Naive thymus-derived CD4-positive, alpha-beta T cell (primary cell): ENCODE results near the gene GSTT2. TPM values are rescaled to one million over a fixed set of nuclear protein-coding genes. Genes with fewer than 3 reads are reported as not detected.

ENCODE experiments used
- ATAC-seq: fragments of 150-1000 bp; cut with Tn5 transposase; 2 replicates; pipeline ENCODE4 v1.10.0; 2021; ENCODE audit warnings: mild to moderate bottlenecking, moderate library complexity
- CTCF ChIA-PET: fragments of 350-600 bp; sonication (Branson Sonifier 250); formaldehyde crosslinking; loops from one replicate; lab custom pipeline; 2021; ENCODE audit warnings: antibody characterized with exemption; lab: Charles Lee
- POLR2A ChIA-PET: fragments of 350-600 bp; sonication (Branson Sonifier 250); formaldehyde crosslinking; loops from one replicate; lab custom pipeline; 2021; ENCODE audit warnings: antibody characterized with exemption, inconsistent platforms; lab: Charles Lee
- DNase-seq, 9 donors: peaks; one replicate each; pipeline versions ENCODE4 v3.0.0 to v3.0.0-alpha.2; 2020 to 2022; ENCODE audit warnings: mixed read lengths in 1 of 9
- H3K27ac ChIP-seq: one replicate; pipeline ENCODE4 v1.7.0; 2013; ENCODE audit warnings: mild to moderate bottlenecking, low read depth, low read length, moderate library complexity
- H3K27me3 ChIP-seq, 2 donors: one replicate each; pipeline ENCODE4 v1.7.0; 2013; ENCODE audit warnings: low read length in 2 of 2, mild to moderate bottlenecking in 2 of 2, moderate library complexity in 2 of 2; ENCODE audit not compliant: control insufficient read depth in 2 of 2, insufficient read depth in 2 of 2
- H3K36me3 ChIP-seq, 3 experiments: 1 replicate in 2 of 3; 2 replicates in 1 of 3; pipeline ENCODE4 v1.7.0; 2013; ENCODE audit warnings: low read length in 3 of 3, mild to moderate bottlenecking in 3 of 3, moderate library complexity in 1 of 3; ENCODE audit not compliant: insufficient read depth in 3 of 3, control insufficient read depth in 2 of 3
- H3K4me1 ChIP-seq, 2 donors: one replicate each; pipeline ENCODE4 v1.7.0; 2013; ENCODE audit warnings: low read length in 2 of 2, mild to moderate bottlenecking in 2 of 2, moderate library complexity in 1 of 2; ENCODE audit not compliant: control insufficient read depth in 2 of 2, insufficient read depth in 2 of 2
- H3K4me3 ChIP-seq: 2 replicates; pipeline ENCODE4 v1.7.0; 2013; ENCODE audit warnings: mild to moderate bottlenecking, low read length
- H3K9me3 ChIP-seq, 3 experiments: 1 replicate in 2 of 3; 2 replicates in 1 of 3; pipeline ENCODE4 v1.7.0; 2013; ENCODE audit warnings: low read length in 3 of 3; ENCODE audit not compliant: control insufficient read depth in 2 of 3
- H3K27ac Mint-ChIP-seq, 9 donors: one replicate each; pipeline ENCODE4 v1.8.0; 2020 to 2022; ENCODE audit warnings: mixed read lengths in 9 of 9, mild to moderate bottlenecking in 8 of 9, moderate library complexity in 5 of 9, inconsistent platforms in 2 of 9
- H3K27me3 Mint-ChIP-seq, 5 donors: one replicate each; pipeline ENCODE4 v1.8.0; 2021 to 2022; ENCODE audit warnings: mixed read lengths in 5 of 5, mild to moderate bottlenecking in 1 of 5
- H3K36me3 Mint-ChIP-seq, 5 donors: one replicate each; pipeline ENCODE4 v1.8.0; 2020 to 2022; ENCODE audit warnings: mixed read lengths in 5 of 5, mild to moderate bottlenecking in 3 of 5, inconsistent platforms in 1 of 5
- H3K4me1 Mint-ChIP-seq, 7 donors: one replicate each; pipeline ENCODE4 v1.8.0; 2020 to 2022; ENCODE audit warnings: mixed read lengths in 7 of 7, mild to moderate bottlenecking in 3 of 7, inconsistent platforms in 1 of 7
- H3K4me3 Mint-ChIP-seq, 10 donors: one replicate each; pipeline ENCODE4 v1.8.0; 2020 to 2022; ENCODE audit warnings: mild to moderate bottlenecking in 10 of 10, mixed read lengths in 10 of 10, moderate library complexity in 6 of 10, inconsistent platforms in 2 of 10
- H3K9me3 Mint-ChIP-seq, 11 donors: one replicate each; pipeline ENCODE4 v1.8.0; 2020 to 2022; ENCODE audit warnings: mixed read lengths in 11 of 11, mild to moderate bottlenecking in 4 of 11, inconsistent platforms in 1 of 11, moderate library complexity in 1 of 11
- intact Hi-C, 2 donors: fragments of 100-400 bp; cut with micrococcal nuclease; formaldehyde crosslinking; loops; one replicate each; pipeline ENCODE4 v1.15.1; 2023
- polyA plus RNA-seq, 2 donors: library from polyadenylated mRNA; unstranded; fragments of 300-500 nt; fragmentation: Illumina TruSeq; gene quantifications; one replicate each; pipeline ENCODE4 v1.2.3, GENCODE V29; 2021
- total RNA-seq, 6 experiments: library from RNA in 5 of 6; stranded (reverse) in 5 of 6; gene quantifications; 1 replicate in 5 of 6; 2 replicates in 1 of 6; pipeline ENCODE4 v1.2.3 and lab custom pipeline; 2021 to 2026

GSTT2 gene
- total and polyA plus RNA-seq, 7 experiments from 2014 or later: not detected

- ChIA-PET CTCF (interaction anchor here (1.2 to 2.0 kb wide), 2 partner anchors 22 to 28 kb away, joined by 3 to 6 read pairs; no protein-coding TSS in a partner anchor), POLR2A (interaction anchor here (1.8 to 2.1 kb wide), 3 partner anchors 29 to 115 kb away, joined by 8 to 60 read pairs (median 8); partner anchors contain the start of gene MIF)
- H3K4me3 ChIP-seq: no peak overlapping the region
- H3K27ac ChIP-seq: no peak overlapping the region
- Mint-ChIP-seq H3K27me3 (no peaks in the 10 kb centered on the region), H3K27ac (peak overlapping the region in 8 of 9 donors; percentile 47 to 99 (median 93)), H3K4me3 (peak overlapping the region in 3 of 10 donors; percentile 42 to 98 (median 77)), H3K36me3 (peaks cover 0 to 8% (median under 1%) of the 10 kb centered on the region in 5 donors), H3K9me3 (peaks cover 0 to 6% (median 0%) of the 10 kb centered on the region in 11 donors), H3K4me1 (peaks cover 12 to 38% (median 30%) of the 10 kb centered on the region in 7 donors)
- ATAC-seq (no peak), DNase-seq (no peak)
- intact Hi-C loops: loop anchor here in 1 of 2 donors (2.0 to 10.0 kb wide), 2 partner anchors 147 to 545 kb away; partner anchors contain the start of genes GUCD1 and SNRPD3
- H3K27me3 ChIP-seq: no peaks in the 10 kb centered on the region
- H3K9me3 ChIP-seq: no peaks in the 10 kb centered on the region
- H3K4me1 ChIP-seq: peaks cover 4 to 10% of the 10 kb centered on the region in 2 donors
- peaks cover 0 to 5% (median 0%) of the 10 kb centered on the region in 3 experiments for H3K36me3 ChIP-seq
Observed at GRCh38 chr22:24009227-24010017, 29.5 kb downstream of the GSTT2 start.

- peak overlapping the region; percentile 51 to 99 (median 93) for H3K27ac Mint-ChIP-seq
- Histone ChIP-seq H3K27me3 (no peaks in the 10 kb centered on the region), H3K4me3 (no peak overlapping the region), H3K4me1 (peaks cover 4 to 10% of the 10 kb centered on the region in 2 donors), H3K9me3 (no peaks in the 10 kb centered on the region), H3K27ac (peak overlapping the region; percentile 78), H3K36me3 (peaks cover 0 to 5% (median 0%) of the 10 kb centered on the region in 3 experiments)
- ChIA-PET POLR2A (interaction anchor here (1.4 to 2.1 kb wide), 6 partner anchors 16 to 222 kb away, joined by 8 to 60 read pairs (median 10); partner anchors contain the start of genes MIF and SMARCB1), CTCF (interaction anchor here (0.9 to 2.0 kb wide), 4 partner anchors 21 to 116 kb away, joined by 3 to 6 read pairs (median 3); partner anchors contain the start of gene MIF)
- intact Hi-C loops: loop anchor here in 1 of 2 donors (2.0 to 10.0 kb wide), 2 partner anchors 147 to 545 kb away; partner anchors contain the start of genes GUCD1 and SNRPD3
- H3K4me3 Mint-ChIP-seq: peak overlapping the region; percentile 42 to 98 (median 74)
- H3K9me3 Mint-ChIP-seq: peaks cover 0 to 6% (median 0%) of the 10 kb centered on the region in 11 donors
- peaks cover 0 to 11% (median 4%) of the 10 kb centered on the region in 5 donors for H3K36me3 Mint-ChIP-seq
- peaks cover 12 to 43% (median 33%) of the 10 kb centered on the region in 7 donors for H3K4me1 Mint-ChIP-seq
- ATAC-seq: no peak
- H3K27me3 Mint-ChIP-seq: no peaks in the 10 kb centered on the region
- no peak for DNase-seq
Observed at GRCh38 chr22:24010018-24010391, 30.1 kb downstream of the GSTT2 start.

- POLR2A ChIA-PET: interaction anchor here (0.6 to 2.1 kb wide), 8 partner anchors 14 to 274 kb away, joined by 3 to 12 read pairs (median 6); partner anchors contain the start of gene MIF
Observed at GRCh38 chr22:24011735-24012068, 31.8 kb downstream of the GSTT2 start.

GRCh38 chr22:24016156-24016555, 36.2 kb downstream of the GSTT2 start:
- Mint-ChIP-seq H3K27ac (no peak overlapping the region), H3K4me1 (peaks cover 13 to 60% (median 38%) of the 10 kb centered on the region in 7 donors), H3K4me3 (no peak overlapping the region), H3K27me3 (no peaks in the 10 kb centered on the region), H3K9me3 (peaks cover 0 to 7% (median 0%) of the 10 kb centered on the region in 11 donors), H3K36me3 (peaks cover 10 to 28% (median 20%) of the 10 kb centered on the region in 5 donors)
- DNase-seq (no peak), ATAC-seq (no peak)
- intact Hi-C loops: loop anchor here in 1 of 2 donors (10.0 kb wide), 1 partner anchor 539 kb away; the partner anchor contains the start of genes GUCD1 and SNRPD3
- Histone ChIP-seq H3K36me3 (peaks cover 0 to 4% (median 0%) of the 10 kb centered on the region in 3 experiments), H3K9me3 (no peaks in the 10 kb centered on the region), H3K4me1 (peaks cover 4 to 14% of the 10 kb centered on the region in 2 donors), H3K27ac (no peak overlapping the region), H3K27me3 (no peaks in the 10 kb centered on the region), H3K4me3 (no peak overlapping the region)
- POLR2A ChIA-PET: no interaction called here
- CTCF ChIA-PET: interaction anchor here (0.7 kb wide), 1 partner anchor 11 kb away, joined by 4 read pairs; no protein-coding TSS in a partner anchor

More at GRCh38 chr22:24011735-24012068, 31.8 kb downstream of the GSTT2 start:
- Mint-ChIP-seq H3K4me1 (peaks cover 12 to 52% (median 39%) of the 10 kb centered on the region in 7 donors), H3K4me3 (peak overlapping the region; percentile 88 to 98 (median 96)), H3K27ac (peak overlapping the region; percentile 93 to 99 (median 97)), H3K27me3 (no peaks in the 10 kb centered on the region), H3K9me3 (peaks cover 0 to 7% (median 0%) of the 10 kb centered on the region in 11 donors), H3K36me3 (peaks cover 6 to 18% (median 13%) of the 10 kb centered on the region in 5 donors)
- peak in 2 of 9 donors; percentile 10 to 19 for DNase-seq
- intact Hi-C loops: loop anchor here (1.0 to 10.0 kb wide), 6 partner anchors 27 to 544 kb away; partner anchors contain the start of genes GUCD1 (in 2 of the 2) and SNRPD3 (in 2 of the 2)
- CTCF ChIA-PET: interaction anchor here (1.8 kb wide), 1 partner anchor 26 kb away, joined by 7 read pairs; no protein-coding TSS in a partner anchor
- peak overlapping the region; percentile 75 for H3K4me3 ChIP-seq
- H3K4me1 ChIP-seq: peaks cover 4 to 10% of the 10 kb centered on the region in 2 donors
- no peaks in the 10 kb centered on the region for H3K27me3 ChIP-seq
- peaks cover 0 to 5% (median 0%) of the 10 kb centered on the region in 3 experiments for H3K36me3 ChIP-seq
- peak overlapping the region; percentile 78 for H3K27ac ChIP-seq
- no peaks in the 10 kb centered on the region for H3K9me3 ChIP-seq
- ATAC-seq: no peak

- intact Hi-C loops: loop anchor here in 1 of 2 donors (2.0 kb wide), 1 partner anchor 17 kb away; no protein-coding TSS in a partner anchor
- Histone ChIP-seq H3K4me1 (peaks cover 4 to 5% of the 10 kb centered on the region in 2 donors), H3K9me3 (no peaks in the 10 kb centered on the region), H3K27ac (no peak overlapping the region), H3K4me3 (no peak overlapping the region), H3K36me3 (no peaks in the 10 kb centered on the region), H3K27me3 (no peaks in the 10 kb centered on the region)
- Mint-ChIP-seq H3K27ac (no peak overlapping the region), H3K36me3 (peaks cover 12 to 42% (median 35%) of the 10 kb centered on the region in 5 donors), H3K9me3 (peaks cover 0 to 12% (median 4%) of the 10 kb centered on the region in 11 donors), H3K27me3 (no peaks in the 10 kb centered on the region), H3K4me1 (peaks cover 16 to 61% (median 43%) of the 10 kb centered on the region in 7 donors), H3K4me3 (no peak overlapping the region)
- ATAC-seq (no peak), DNase-seq (no peak)
- CTCF ChIA-PET: no interaction called here
- POLR2A ChIA-PET: no interaction called here
Observed at GRCh38 chr22:24021304-24021703, 41.4 kb downstream of the GSTT2 start.
